ENCODE results near the gene CD58.
"Not testable (repeated sequence)": the region's sequence is repeated elsewhere in the genome, so short reads cannot be mapped to it uniquely, and the experiment has no call there.

CD58 gene

GRCh38 chr1:116605315-116605714, 34.5 kb upstream of the CD58 start:
- CTCF ChIA-PET: no interaction called here
- TF ChIP-seq ZNF837 (tag by site-specific recombination; IDR thresholded peaks at IDR 0.05) (no peak), IKZF3 (tag by site-specific recombination; IDR thresholded peaks at IDR 0.05) (no peak), ZNF121 (tag by site-specific recombination; IDR thresholded peaks at IDR 0.05) (no peak), ZNF670 (tag by site-specific recombination; IDR thresholded peaks at IDR 0.05; ENCODE audit: low read depth) (no peak), ZNF747 (tag by site-specific recombination; IDR thresholded peaks at IDR 0.05) (no peak)
- Histone ChIP-seq H3K9me3 (ENCODE audit: control insufficient read depth, insufficient read depth, low read depth, low read length) (no peaks in the 10 kb centered on the region), H3K36me3 (ENCODE audit: control insufficient read depth in 2 of 2, insufficient read depth in 1 of 2, low read length in 2 of 2) (peaks cover 0 to 3% of the 10 kb centered on the region in 2 experiments; a peak in 1 of 3 replicates), H3K27ac (ENCODE audit: extremely low read depth, low read depth, low read length) (no peak overlapping the region), H3K4me1 (ENCODE audit: control insufficient read depth, insufficient read depth, low read length) (no peaks in the 10 kb centered on the region), H3K4me3 (ENCODE audit: low read depth, low read length) (no peak overlapping the region)
- POLR2A ChIA-PET: no interaction called here

GRCh38 chr1:116604408-116604807, 33.6 kb upstream of the CD58 start:
- H3K36me3 ChIP-seq (ENCODE audit: control insufficient read depth in 2 of 2, insufficient read depth in 1 of 2, low read length in 2 of 2); H3K4me3 ChIP-seq (ENCODE audit: low read depth, low read length); H3K4me1 ChIP-seq (ENCODE audit: control insufficient read depth, insufficient read depth, low read length); POLR2A ChIA-PET; CTCF ChIA-PET; H3K9me3 ChIP-seq (ENCODE audit: control insufficient read depth, insufficient read depth, low read depth, low read length); H3K27ac ChIP-seq (ENCODE audit: extremely low read depth, low read depth, low read length): not testable (repeated sequence)

- H3K4me3 ChIP-seq (ENCODE audit: low read depth, low read length); H3K36me3 ChIP-seq (ENCODE audit: control insufficient read depth in 2 of 2, insufficient read depth in 1 of 2, low read length in 2 of 2); H3K27ac ChIP-seq (ENCODE audit: extremely low read depth, low read depth, low read length); CTCF ChIA-PET; H3K9me3 ChIP-seq (ENCODE audit: control insufficient read depth, insufficient read depth, low read depth, low read length); POLR2A ChIA-PET; H3K4me1 ChIP-seq (ENCODE audit: control insufficient read depth, insufficient read depth, low read length): not testable (repeated sequence)
Observed at GRCh38 chr1:116603646-116604045, 32.8 kb upstream of the CD58 start.

GRCh38 chr1:116599369-116599768, 28.5 kb upstream of the CD58 start:
- H3K4me3 ChIP-seq (ENCODE audit: low read depth, low read length); H3K4me1 ChIP-seq (ENCODE audit: control insufficient read depth, insufficient read depth, low read length); H3K9me3 ChIP-seq (ENCODE audit: control insufficient read depth, insufficient read depth, low read depth, low read length); POLR2A ChIA-PET; H3K36me3 ChIP-seq (ENCODE audit: control insufficient read depth in 2 of 2, insufficient read depth in 1 of 2, low read length in 2 of 2); H3K27ac ChIP-seq (ENCODE audit: extremely low read depth, low read depth, low read length): not testable (repeated sequence)
- CTCF ChIA-PET: interaction anchor here (0.5 to 0.7 kb wide), 2 partner anchors 25 to 30 kb away, joined by 3 to 4 read pairs; no protein-coding TSS in a partner anchor

GRCh38 chr1:116598420-116599036, 27.7 kb upstream of the CD58 start:
- H3K27ac ChIP-seq (ENCODE audit: extremely low read depth, low read depth, low read length); H3K36me3 ChIP-seq (ENCODE audit: control insufficient read depth in 2 of 2, insufficient read depth in 1 of 2, low read length in 2 of 2); POLR2A ChIA-PET; H3K4me1 ChIP-seq (ENCODE audit: control insufficient read depth, insufficient read depth, low read length); H3K4me3 ChIP-seq (ENCODE audit: low read depth, low read length); H3K9me3 ChIP-seq (ENCODE audit: control insufficient read depth, insufficient read depth, low read depth, low read length): not testable (repeated sequence)
- CTCF ChIA-PET: interaction anchor here (0.7 kb wide), 1 partner anchor 24 kb away, joined by 4 read pairs; no protein-coding TSS in a partner anchor

- H3K4me1 ChIP-seq (ENCODE audit: control insufficient read depth, insufficient read depth, low read length); POLR2A ChIA-PET; H3K4me3 ChIP-seq (ENCODE audit: low read depth, low read length); H3K36me3 ChIP-seq (ENCODE audit: control insufficient read depth in 2 of 2, insufficient read depth in 1 of 2, low read length in 2 of 2); H3K9me3 ChIP-seq (ENCODE audit: control insufficient read depth, insufficient read depth, low read depth, low read length); H3K27ac ChIP-seq (ENCODE audit: extremely low read depth, low read depth, low read length): not testable (repeated sequence)
- CTCF ChIA-PET: interaction anchor here (0.7 kb wide), 2 partner anchors 11 to 22 kb away, joined by 3 read pairs; no protein-coding TSS in a partner anchor
Observed at GRCh38 chr1:116597388-116597787, 26.6 kb upstream of the CD58 start.

GRCh38 chr1:116596742-116597307, 26.0 kb upstream of the CD58 start:
- H3K4me1 ChIP-seq (ENCODE audit: control insufficient read depth, insufficient read depth, low read length); H3K36me3 ChIP-seq (ENCODE audit: control insufficient read depth in 2 of 2, insufficient read depth in 1 of 2, low read length in 2 of 2); H3K27ac ChIP-seq (ENCODE audit: extremely low read depth, low read depth, low read length); H3K9me3 ChIP-seq (ENCODE audit: control insufficient read depth, insufficient read depth, low read depth, low read length); POLR2A ChIA-PET; H3K4me3 ChIP-seq (ENCODE audit: low read depth, low read length): not testable (repeated sequence)
- CTCF ChIA-PET: interaction anchor here (0.7 to 1.8 kb wide), 4 partner anchors 12 to 22 kb away, joined by 3 to 26 read pairs (median 6); no protein-coding TSS in a partner anchor

All from HEK293 (cell line).